HG02642 (cell line): ENCODE results near the gene TCERG1.

ENCODE experiments used
- ATAC-seq: cut with Tn5 transposase; IDR thresholded peaks from one replicate; pipeline ENCODE4 v1.9.1; 2021; ENCODE audit warnings: mild to moderate bottlenecking; ENCODE audit not compliant: unreplicated experiment, poor library complexity

TCERG1 gene

GRCh38 chr5:146451411-146451810, 4.3 kb downstream of the TCERG1 start:
- ATAC-seq: no peak

- no peak for ATAC-seq
Measured at GRCh38 chr5:146457431-146457830, 10.3 kb downstream of the TCERG1 start.

GRCh38 chr5:146458894-146459293, 11.8 kb downstream of the TCERG1 start:
- ATAC-seq: no peak

GRCh38 chr5:146461319-146461718, 14.2 kb downstream of the TCERG1 start:
- ATAC-seq: no peak

GRCh38 chr5:146463446-146463845, 16.3 kb downstream of the TCERG1 start:
- no peak for ATAC-seq

- ATAC-seq: no peak
Measured at GRCh38 chr5:146466521-146467349, 19.6 kb downstream of the TCERG1 start.

- ATAC-seq: no peak
Measured at GRCh38 chr5:146467760-146468159, 20.6 kb downstream of the TCERG1 start.

GRCh38 chr5:146474065-146474464, 26.9 kb downstream of the TCERG1 start:
- ATAC-seq: no peak

- ATAC-seq: no peak
Measured at GRCh38 chr5:146475190-146475780, 28.2 kb downstream of the TCERG1 start.

GRCh38 chr5:146475906-146476305, 28.8 kb downstream of the TCERG1 start:
- no peak for ATAC-seq

GRCh38 chr5:146482775-146483174, 35.6 kb downstream of the TCERG1 start:
- ATAC-seq: no peak

GRCh38 chr5:146484714-146485391, 37.7 kb downstream of the TCERG1 start:
- no peak for ATAC-seq

- no peak for ATAC-seq
Measured at GRCh38 chr5:146490089-146490843, 43.1 kb downstream of the TCERG1 start.

- no peak for ATAC-seq
Measured at GRCh38 chr5:146494656-146495055, 47.5 kb downstream of the TCERG1 start.

- ATAC-seq: no peak
Measured at GRCh38 chr5:146499680-146500079, 52.5 kb downstream of the TCERG1 start.

- ATAC-seq: no peak
Measured at GRCh38 chr5:146507428-146507827, 60.3 kb downstream of the TCERG1 start.

- ATAC-seq: no peak
Measured at GRCh38 chr5:146510559-146511125, 63.5 kb downstream of the TCERG1 start.

- no peak for ATAC-seq
Measured at GRCh38 chr5:146513462-146513861, 66.3 kb downstream of the TCERG1 start.

- no peak for ATAC-seq
Measured at GRCh38 chr5:146514575-146514974, 67.4 kb downstream of the TCERG1 start.

GRCh38 chr5:146515473-146516150, 68.5 kb downstream of the TCERG1 start:
- ATAC-seq: no peak
